Stimulated activated CD8-positive, alpha-beta memory T cell treated with anti-CD3 and anti-CD28 coated beads, Interleukin-7, amount 100 ng/mL, for 1 hour (primary cell): Measurements from ENCODE around the gene PIM3.

Source experiments
- DNase-seq, 2 donors: peaks; one replicate each; pipeline ENCODE4 v3.0.0-alpha.2; 2020; ENCODE audit warnings: low read depth in 2 of 2

Gene PIM3

DNA sequence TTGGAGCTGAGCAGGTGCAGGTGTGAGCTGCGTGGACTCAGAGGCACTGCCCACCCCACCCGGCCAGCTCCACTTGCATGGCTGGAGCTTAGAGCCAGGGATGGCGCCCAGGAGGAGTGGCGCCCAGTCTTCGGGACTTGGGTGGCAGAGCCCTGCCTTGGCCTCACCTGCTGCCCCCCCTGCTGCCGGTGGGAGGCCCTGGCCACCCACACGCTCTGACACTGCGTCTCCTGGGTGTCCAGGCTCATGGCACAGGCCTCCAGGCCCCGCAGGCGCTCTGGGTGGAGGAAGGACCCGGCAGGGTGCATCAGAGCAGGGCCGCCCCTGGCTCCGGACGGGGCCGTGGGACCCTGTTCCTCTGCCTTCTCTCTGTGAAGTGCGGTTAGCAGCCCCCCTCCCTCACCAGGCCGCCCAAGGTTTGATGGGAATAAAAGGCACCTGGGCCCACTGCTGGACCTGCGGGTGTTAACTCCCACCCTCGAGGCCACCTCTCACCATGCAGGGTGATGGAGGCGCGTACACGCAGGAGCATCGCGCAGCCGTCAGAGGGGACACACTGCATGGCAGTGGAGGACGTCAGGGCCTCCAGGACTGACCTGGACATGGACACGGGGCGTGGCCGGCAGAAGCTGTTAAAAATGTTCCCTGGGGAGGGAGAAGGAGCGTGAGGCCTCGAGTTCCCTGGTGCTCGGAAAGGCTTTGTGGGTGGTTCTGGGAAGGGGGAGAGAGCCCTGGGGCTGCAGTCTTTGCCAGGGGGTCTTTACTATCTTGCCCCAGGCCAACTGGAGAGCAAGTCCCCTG, 40.2 kb downstream of the PIM3 start:
- no peak for DNase-seq

DNA sequence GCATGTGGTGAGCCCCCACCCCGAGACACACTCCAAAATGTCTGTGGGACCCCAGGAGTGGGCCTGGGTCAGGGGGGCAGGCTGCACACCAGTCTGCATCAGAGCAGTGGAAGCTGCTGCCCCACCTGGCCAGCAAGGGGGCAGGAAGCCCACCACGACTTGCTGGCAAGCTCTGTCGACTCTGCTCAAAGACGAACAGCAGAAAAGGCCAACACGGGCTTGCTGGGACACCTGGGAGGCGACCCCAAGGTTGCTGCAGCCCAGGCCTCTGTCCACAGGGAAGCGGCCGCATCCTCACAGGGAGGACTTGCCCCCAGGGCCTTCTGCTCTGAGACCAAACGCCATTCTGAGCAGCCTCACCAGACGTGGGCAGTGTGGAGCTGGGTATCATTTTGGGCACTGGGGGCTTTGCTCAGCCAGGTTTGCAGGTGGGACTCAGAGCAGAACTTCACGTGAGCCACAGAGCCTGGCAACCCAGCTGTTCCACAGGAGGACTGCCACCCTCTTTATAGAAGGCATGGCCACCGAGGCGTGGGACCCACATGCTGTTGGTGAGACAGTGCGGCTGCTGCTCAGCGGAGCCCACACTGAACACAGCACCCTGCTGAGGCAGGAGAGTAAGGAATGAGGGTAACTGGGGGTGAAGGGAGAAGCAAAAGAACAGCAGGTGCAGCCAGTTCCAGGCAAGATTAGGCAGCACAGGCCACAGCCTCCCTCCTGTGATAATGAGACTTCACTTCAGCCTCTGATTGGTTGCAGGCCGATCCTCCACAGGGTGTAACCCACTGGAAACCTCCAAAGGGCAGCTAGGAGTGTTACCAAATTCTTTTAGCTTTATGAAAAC, 41.0 kb downstream of the PIM3 start:
- DNase-seq: no peak

DNA sequence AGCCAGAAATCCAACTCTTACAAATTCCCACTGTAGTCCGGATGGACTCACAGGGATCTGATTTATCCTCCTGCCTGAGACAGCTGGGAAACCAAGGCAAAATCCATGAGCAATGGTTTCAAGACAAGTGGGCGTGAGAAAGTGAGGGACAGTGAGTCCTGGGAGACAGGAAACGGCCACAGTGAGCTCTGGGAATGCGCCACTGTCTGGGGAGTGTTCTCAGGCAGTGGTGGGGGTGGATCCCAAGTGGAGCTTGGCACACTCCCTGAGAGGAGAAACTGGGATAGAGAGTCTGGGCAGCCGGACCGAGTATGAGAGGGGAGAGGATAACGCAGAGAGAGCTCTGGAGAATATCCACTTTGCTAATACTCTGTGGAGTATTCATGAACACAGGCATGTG, 42.2 kb downstream of the PIM3 start:
- no peak for DNase-seq

DNA sequence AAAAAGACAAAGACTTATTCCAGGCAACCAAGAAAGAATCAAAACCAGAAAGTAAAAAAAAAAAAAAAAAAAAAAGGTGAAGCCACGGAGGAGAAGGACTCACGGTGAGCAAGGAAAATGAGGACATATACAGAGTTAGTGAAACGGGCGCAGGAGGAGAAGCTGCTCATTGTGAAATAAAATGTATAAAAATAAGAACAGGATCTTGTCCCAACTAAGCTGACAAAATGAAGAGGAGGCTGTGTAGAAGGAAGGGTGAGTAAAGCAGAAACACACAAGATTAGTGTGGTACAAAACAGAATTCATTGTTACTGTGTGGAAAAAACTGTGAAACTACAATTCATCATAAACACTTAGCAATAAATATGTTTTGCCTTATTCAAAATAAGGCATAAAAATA, 44.3 kb downstream of the PIM3 start:
- no peak for DNase-seq

DNA sequence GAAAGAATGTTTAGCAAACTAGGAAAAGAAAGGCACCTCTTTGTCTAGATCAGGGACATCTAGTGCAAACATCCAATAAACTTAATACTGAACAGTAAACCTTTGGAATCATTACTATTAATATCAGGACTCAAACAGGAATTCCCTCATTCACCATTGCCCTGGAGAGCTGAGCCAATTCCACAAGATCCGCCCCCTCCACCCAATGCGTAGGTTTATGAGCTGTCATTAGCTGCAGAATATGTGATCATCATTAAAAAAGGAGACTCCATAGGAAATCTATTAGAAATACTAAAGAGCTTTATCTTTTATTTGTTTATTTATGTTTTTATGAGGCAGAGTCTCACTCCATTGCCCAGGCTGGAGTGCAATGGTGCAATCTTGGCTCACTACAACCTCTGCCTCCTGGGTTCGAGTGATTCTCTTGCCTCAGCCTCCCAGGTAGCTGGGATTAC, 46.5 kb downstream of the PIM3 start:
- no peak for DNase-seq

DNA sequence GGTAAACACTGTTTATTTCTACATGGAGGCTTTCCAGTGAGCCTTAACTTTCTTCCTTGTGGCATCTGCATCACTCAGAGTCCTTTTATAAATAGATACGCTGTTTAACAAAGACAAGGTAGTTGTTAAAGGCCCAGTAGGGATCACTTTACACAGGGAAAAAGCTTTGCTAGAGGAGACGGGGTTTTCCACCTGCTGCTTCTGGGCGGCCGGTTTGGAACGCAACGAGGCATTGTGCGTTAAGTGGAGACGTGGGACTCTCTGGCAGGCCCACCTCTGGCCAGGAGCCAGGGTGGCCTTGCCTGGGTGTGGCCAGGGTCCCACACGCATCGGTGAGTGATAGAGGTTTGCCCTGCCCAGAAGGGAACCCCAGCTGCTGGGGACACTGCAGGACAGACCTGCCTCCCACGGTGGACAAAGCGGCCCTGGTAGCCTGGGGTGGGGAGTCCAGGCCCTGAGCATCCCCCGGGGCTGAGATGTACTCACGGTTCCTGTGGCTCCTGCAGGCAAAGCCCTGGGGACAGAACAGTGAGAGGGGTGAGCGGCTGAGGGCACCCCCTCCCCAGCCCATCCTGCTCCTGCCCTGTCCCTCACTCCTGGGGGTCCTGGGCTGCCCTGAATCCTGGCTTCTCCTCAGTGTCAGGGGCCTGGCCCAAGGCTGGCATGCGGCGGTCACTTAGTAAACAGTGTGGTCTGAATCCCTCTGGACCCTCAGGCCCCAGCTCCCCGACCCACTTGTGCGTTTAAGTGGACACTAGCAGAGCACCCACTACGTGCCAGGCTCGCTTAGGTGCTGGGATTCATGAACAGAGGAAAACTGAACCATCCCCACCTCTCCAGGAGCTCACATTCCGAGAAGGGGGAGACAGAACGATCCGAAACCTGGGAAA, 47.8 kb downstream of the PIM3 start:
- no peak for DNase-seq

DNA sequence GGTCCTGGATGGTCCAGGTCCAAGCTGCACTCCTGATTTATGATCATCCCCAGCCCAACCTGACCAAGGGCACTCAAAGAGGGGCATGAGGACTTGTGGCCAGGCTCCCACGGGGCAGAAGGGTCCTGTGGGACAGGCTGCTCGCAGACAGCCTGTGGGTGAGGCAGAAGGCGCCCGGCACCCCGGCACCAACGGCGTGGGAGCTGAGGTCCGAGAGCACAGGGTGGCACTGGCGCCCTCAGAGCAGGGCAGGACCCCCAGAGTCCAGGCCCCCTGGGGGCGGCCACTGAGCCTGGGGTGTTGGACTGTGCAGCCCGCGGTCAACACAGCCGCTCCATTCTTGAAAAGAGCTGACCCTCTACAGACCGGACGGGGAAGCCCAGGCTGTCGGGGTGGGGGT, 48.7 kb downstream of the PIM3 start:
- no peak for DNase-seq

DNA sequence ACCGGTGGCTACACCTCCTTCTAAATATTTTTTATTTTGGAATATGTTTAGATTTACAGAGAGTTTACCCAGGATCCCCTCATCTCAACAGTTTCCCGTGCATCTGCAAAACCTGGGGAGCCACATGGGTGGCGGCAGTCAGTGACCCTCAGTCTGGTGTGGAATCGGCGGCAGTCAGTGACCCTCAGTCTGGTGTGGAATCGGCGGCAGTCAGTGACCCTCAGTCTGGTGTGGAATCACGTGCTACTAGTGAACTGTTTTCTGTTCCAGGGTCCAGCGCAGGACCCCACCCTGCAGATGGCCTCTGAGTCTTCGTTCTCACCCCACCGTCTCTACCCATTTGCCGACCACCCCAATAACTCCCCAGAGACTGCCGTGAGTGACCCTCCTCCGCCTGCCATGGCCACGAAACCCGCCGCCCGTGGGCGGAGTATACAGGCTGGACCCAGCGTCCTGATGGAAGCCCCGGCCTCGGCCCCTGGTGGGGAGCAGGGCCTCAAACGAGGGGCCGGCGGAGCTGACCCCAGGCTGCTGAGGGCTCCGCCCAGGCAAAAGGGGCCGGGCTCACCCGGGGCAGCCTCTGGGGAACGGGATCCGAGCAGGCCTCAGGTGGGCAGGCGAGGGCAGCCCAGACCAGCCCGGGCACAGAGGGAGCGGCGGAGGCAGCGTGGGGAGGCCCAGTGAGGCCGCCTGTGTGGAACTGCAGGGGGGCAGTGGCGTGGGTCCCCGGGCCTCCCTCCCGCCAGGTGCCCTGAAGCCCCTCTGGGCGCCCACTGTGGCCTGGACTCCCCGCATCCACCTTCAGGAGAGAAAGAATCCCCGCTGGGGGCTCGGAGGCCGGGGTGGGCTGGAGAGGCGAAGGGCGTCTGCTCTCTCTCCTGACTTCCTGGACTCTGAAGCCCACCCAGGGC, 49.4 kb downstream of the PIM3 start:
- no peak for DNase-seq

DNA sequence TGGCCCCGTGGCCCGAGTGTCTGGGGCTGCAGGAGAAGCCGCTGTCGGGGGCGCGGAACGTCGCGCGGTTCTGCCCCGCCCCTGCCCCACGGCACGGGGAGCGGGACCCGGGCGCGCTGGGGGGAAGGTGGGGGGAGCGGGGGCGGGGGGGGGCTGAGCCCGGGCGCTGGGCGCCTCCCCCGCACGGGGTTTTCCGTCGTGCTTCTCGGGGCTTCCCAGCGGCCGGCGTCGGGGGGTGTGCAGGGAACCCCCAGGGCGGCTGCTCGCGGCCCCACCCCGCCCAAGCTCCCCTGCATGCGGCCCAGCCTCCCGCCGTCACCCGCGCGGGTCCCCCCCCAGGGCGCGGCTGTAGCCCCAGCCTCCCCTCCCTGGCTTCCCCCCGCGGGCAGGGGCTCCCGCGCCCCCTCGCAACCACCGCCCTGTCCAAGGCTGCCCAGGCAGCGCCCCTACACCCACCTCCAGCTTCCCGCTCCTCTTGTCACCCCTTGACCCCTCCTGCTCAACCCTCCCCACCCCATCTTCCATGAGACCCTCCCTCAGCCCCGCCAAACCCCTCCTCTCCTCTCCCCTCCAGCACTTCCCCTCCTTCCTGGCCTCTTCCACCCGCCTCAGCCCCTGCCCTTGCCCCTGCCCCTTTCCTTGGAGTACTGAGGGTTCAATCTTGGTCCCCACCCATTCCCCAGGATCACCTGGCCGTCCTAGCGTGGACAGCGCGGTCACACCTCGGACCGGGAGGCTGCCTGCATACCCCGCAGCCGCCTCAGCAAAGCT, 50.3 kb downstream of the PIM3 start:
- no peak for DNase-seq

DNA sequence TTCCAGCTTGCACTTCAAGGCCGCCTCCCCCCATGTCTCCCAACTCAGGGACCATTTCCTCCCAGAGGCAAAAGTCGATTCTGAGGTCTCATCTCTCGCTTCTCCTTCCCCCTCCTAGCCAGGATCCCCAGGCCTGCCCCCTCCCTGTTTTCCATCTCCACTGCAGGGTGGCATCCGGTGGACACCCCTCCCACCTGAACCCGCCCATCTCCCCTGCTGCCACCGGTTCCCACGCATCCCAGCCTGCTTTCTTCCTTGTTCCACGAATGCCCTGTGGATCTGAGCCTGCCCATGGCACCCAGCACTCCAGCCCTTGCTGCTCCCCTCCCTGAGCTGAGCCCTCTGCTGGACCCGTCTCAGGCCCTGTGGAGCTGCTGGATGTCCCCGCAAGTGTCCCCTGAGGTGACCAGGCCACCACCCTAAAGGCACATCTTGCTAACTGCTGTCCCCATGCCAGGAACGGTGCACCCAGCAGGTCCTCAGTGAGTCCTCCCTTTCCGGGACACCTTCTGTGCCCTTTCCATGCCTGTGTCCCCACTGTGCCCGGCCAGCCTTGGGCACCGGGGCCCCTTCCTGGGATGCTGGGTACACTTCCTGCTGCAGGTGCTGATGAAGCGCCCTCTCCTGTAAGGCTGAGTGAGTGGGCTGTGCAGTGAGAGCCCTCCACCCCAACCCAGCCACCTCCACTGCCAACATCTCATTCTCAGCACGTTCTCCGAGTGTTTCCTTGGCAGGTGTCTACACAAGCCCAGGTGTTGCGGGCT, 51.1 kb downstream of the PIM3 start:
- no peak for DNase-seq

DNA sequence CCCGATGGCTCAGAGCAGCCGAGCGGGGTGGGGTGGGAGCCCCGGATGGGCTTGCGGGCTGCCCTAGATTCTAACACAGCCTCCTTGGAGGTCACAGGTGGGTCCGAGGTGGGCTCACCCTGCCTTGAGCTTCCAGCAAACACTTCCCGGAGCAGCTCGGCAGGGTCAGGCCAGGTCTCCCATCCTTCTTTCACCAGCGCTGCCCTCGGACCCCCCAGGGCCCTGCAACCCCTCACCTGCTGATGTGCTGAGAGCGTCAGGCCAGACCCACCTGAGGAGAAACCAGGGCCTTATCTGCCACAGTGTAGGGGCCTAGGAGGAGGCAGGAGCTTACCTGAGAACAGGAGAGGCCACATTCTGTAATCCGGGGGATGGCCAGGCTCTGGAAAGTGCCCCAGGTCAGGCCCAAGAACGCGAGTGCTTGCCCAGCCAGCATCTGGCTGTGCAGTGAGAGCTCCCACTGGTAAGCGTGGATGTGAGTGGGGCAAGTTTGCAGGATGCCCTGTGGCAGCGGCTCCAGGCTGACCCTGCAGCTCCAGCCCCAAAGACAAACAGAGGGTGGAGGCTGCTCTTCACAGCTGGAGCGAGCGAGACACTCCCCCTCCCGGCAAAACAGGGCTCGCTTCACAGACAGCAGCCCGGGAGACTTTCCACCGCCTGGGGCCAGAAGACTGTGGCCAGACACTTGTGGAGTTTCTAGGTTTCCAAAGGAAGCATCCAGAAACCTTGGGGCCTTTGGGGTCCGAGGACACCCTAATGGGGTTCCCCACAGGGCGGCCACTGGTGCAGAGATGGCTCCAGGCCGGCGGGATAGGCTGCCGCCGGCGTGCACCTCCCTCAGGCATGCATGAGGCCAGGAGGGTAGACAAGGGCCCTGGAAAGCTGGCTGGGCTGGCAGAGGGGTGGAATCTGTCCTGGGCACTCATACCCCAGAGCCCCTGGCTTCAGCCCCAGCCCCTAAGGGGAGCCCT, 51.9 kb downstream of the PIM3 start, which contains the start of gene IL17REL:
Gene IL17REL, minus strand, starts transcription at position 555 of the 971 bp plus-strand sequence. Its CDS starts 119 bp downstream, at position 436.
- no peak for DNase-seq
